Measurements from ENCODE around the gene FRMD4A. TPM values are rescaled to one million over a fixed set of nuclear protein-coding genes. Genes with fewer than 3 reads are reported as not detected.

Gene FRMD4A
- total RNA-seq, 1 experiment from 2014 or later = 0.23 TPM

- no TSS peak for BruUV-seq (replicated peaks)
- no peaks in the 10 kb centered on the region for H3K36me3 Mint-ChIP-seq (ENCODE audit: insufficient read depth, unreplicated experiment)
- H3K27ac Mint-ChIP-seq (ENCODE audit: low read depth, unreplicated experiment) = peak overlapping the region; percentile 27
- TF ChIP-seq CTCF (IDR thresholded peaks at IDR 0.05; ENCODE audit: unreplicated experiment) = no peak
- H3K9me3 Mint-ChIP-seq (ENCODE audit: unreplicated experiment) = no peaks in the 10 kb centered on the region
- H3K27me3 Mint-ChIP-seq (ENCODE audit: insufficient read depth, unreplicated experiment) = no peaks in the 10 kb centered on the region
- H3K4me1 Mint-ChIP-seq (ENCODE audit: insufficient read depth, unreplicated experiment) = peaks cover 12% of the 10 kb centered on the region
- H3K4me3 Mint-ChIP-seq (ENCODE audit: unreplicated experiment) = no peak overlapping the region
- DNase-seq (ENCODE audit: unreplicated experiment) = no peak
- ChIA-PET CTCF (interaction anchor here (1.1 to 1.2 kb wide), 2 partner anchors 15 to 99 kb away, joined by 3 to 7 read pairs; no protein-coding TSS in a partner anchor), POLR2A (no interaction called here)
- intact Hi-C loops (cut with micrococcal nuclease) = no loop called here
Observed at GRCh38 chr10:13712476-13712836, 618.3 kb downstream of the FRMD4A start.

- intact Hi-C loops (cut with micrococcal nuclease) = no loop called here
- H3K36me3 Mint-ChIP-seq (ENCODE audit: insufficient read depth, unreplicated experiment) = no peaks in the 10 kb centered on the region
- ChIA-PET POLR2A (no interaction called here), CTCF (interaction anchor here (0.6 to 0.8 kb wide), 3 partner anchors 49 to 600 kb away, joined by 3 to 4 read pairs (median 3); no protein-coding TSS in a partner anchor)
- no peak overlapping the region for H3K4me3 Mint-ChIP-seq (ENCODE audit: unreplicated experiment)
- no peak for DNase-seq (ENCODE audit: unreplicated experiment)
- H3K27me3 Mint-ChIP-seq (ENCODE audit: insufficient read depth, unreplicated experiment) = no peaks in the 10 kb centered on the region
- H3K27ac Mint-ChIP-seq (ENCODE audit: low read depth, unreplicated experiment) = peak overlapping the region; percentile 27
- no TSS peak for BruUV-seq (replicated peaks)
- no peak for TF ChIP-seq CTCF (IDR thresholded peaks at IDR 0.05; ENCODE audit: unreplicated experiment)
- H3K9me3 Mint-ChIP-seq (ENCODE audit: unreplicated experiment) = no peaks in the 10 kb centered on the region
- peaks cover 12% of the 10 kb centered on the region for H3K4me1 Mint-ChIP-seq (ENCODE audit: insufficient read depth, unreplicated experiment)
Observed at GRCh38 chr10:13711291-13711690, 619.4 kb downstream of the FRMD4A start.

GRCh38 chr10:13709931-13710650, 620.6 kb downstream of the FRMD4A start:
- H3K27me3 Mint-ChIP-seq (ENCODE audit: insufficient read depth, unreplicated experiment) = no peaks in the 10 kb centered on the region
- CTCF ChIA-PET = no interaction called here
- BruUV-seq (replicated peaks) = no TSS peak
- H3K4me3 Mint-ChIP-seq (ENCODE audit: unreplicated experiment) = no peak overlapping the region
- DNase-seq (ENCODE audit: unreplicated experiment) = no peak
- no peaks in the 10 kb centered on the region for H3K36me3 Mint-ChIP-seq (ENCODE audit: insufficient read depth, unreplicated experiment)
- H3K9me3 Mint-ChIP-seq (ENCODE audit: unreplicated experiment) = no peaks in the 10 kb centered on the region
- H3K27ac Mint-ChIP-seq (ENCODE audit: low read depth, unreplicated experiment) = no peak overlapping the region
- H3K4me1 Mint-ChIP-seq (ENCODE audit: insufficient read depth, unreplicated experiment) = peaks cover 12% of the 10 kb centered on the region
- no peak for TF ChIP-seq CTCF (IDR thresholded peaks at IDR 0.05; ENCODE audit: unreplicated experiment)
- intact Hi-C loops (cut with micrococcal nuclease) = no loop called here
- POLR2A ChIA-PET = no interaction called here

GRCh38 chr10:13708256-13708990, 622.3 kb downstream of the FRMD4A start:
- H3K4me3 Mint-ChIP-seq (ENCODE audit: unreplicated experiment) = no peak overlapping the region
- no TSS peak for BruUV-seq (replicated peaks)
- CTCF ChIA-PET = interaction anchor here (1.1 to 1.2 kb wide), 2 partner anchors 10 to 11 kb away, joined by 3 to 5 read pairs; no protein-coding TSS in a partner anchor
- intact Hi-C loops (cut with micrococcal nuclease) = no loop called here
- H3K27me3 Mint-ChIP-seq (ENCODE audit: insufficient read depth, unreplicated experiment) = no peaks in the 10 kb centered on the region
- DNase-seq (ENCODE audit: unreplicated experiment) = no peak
- no peaks in the 10 kb centered on the region for H3K9me3 Mint-ChIP-seq (ENCODE audit: unreplicated experiment)
- peaks cover 12% of the 10 kb centered on the region for H3K4me1 Mint-ChIP-seq (ENCODE audit: insufficient read depth, unreplicated experiment)
- no peaks in the 10 kb centered on the region for H3K36me3 Mint-ChIP-seq (ENCODE audit: insufficient read depth, unreplicated experiment)
- no peak for TF ChIP-seq CTCF (IDR thresholded peaks at IDR 0.05; ENCODE audit: unreplicated experiment)
- POLR2A ChIA-PET = no interaction called here
- no peak overlapping the region for H3K27ac Mint-ChIP-seq (ENCODE audit: low read depth, unreplicated experiment)

Measured in MCF 10A (cell line).